Glomerular visceral epithelial cell (primary cell): ENCODE measurements around the gene CMIP.
"Not testable (repeated sequence)": the region's sequence is repeated elsewhere in the genome, so short reads cannot be mapped to it uniquely, and the experiment has no call there.

ENCODE experiments used
- DNase-seq: peaks from one replicate; pipeline ENCODE4 v3.0.0-alpha.2; 2016; ENCODE audit errors: extremely low spot score

Gene CMIP

DNA sequence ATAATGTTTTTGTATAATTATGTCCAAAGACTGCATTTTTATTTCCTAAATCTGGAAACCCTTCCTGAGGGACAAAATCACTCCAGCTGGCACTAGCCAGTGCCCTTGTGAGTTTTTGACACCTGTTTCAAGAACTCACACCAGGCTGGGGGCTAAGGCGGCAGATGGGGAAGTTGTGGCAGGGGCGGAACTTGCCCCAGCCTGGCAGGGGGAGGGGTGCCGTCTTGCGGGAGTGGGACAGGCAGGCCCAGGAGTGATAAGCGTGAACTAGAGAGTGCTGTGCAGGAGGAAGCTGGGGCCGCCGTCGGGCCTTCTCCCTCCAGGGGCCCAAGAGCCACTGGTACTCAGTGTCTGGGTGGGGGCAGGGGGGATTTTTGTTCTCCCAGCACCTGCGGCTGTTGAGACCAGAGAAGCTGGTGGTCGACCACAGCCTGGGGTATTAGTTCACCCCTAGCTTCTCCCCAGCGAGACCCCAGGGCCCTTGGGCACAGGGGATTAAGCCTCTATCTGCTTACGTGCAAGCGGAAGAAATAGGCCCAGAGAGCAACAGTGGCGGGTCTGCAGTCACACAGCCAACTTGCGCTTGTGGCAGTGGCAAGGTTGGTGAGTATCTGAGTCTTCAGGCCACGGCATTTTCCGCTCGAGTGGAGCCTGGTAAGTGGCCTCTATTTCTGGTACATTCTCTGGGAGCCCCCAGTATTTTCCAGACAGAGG is 294.3 kb downstream of the CMIP start:
- DNase-seq: no peak

DNA sequence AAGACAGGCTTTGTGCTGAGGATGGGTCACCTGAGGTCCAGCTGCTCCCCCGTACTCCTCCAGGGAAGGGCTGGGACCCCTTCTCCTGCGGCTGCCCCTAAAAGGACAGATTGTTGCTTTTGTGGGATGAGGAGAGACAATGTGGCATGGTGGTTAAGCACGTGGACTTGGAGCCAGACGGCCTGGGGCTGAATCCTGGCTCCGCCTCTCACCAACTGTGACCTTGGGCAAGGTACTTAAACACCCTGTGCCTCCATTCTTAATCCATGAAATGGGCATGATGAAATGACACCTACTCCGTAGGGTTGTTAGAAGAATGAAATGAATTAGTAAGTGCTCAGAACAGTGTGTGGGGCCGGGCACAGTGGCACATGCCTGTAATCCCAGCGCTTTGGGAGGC is 294.9 kb downstream of the CMIP start:
- DNase-seq: no peak

DNA sequence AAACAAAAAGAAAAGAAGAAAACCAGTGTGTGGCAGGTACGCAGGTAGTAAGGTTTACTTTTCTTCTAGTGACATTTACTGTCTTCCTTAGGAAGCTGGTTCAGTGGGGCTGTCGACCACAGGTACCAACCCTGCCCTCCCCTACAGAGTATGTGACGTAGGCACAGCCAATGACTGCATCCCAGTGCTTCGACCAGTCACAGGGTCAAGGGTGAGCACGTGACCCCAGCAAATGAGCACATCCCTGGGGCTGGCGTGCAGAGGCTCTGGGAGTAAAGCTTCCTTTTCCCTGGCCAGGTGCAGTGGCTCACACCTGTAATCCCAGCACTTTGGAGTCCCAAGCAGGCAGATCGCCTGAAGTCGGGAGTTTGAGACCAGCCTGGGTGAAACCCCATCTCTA is 295.6 kb downstream of the CMIP start:
- DNase-seq: no peak

DNA sequence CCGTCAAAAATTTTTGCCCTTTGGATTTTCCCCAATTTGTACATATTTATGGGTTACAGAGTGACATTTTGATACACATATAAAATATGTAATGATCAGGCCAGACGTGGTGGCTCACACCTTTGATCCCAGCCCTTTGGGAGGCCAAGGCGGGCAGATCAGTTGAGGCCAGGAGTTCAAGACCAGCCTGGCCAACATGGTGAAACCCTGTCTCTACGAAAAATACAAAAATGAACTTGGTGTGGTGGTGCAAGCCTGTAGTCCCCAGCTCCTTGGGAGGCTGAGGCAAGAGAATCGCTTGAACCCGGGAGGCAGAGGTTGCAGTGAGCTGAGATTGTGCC is 296.8 kb downstream of the CMIP start:
- DNase-seq: not testable (repeated sequence)

DNA sequence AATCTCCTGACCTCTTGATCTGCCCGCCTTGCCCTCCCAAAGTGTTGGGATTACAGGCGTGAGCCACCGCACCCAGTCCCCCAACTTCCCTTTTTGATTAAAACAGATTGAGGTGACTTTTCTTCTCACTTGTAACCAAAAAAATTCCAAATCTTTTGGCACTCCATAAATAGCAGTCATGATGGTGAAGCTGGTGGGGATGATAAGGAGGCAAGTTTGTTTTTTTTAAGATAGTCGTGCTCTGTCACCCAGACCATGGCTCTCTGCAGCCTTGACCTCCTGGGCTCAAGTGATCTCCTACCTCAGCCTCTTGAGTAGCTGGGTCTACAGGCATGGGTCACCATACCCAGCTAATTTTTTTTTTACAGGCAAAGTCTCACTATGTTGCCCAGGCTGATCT is 299.8 kb downstream of the CMIP start:
- DNase-seq: no peak

DNA sequence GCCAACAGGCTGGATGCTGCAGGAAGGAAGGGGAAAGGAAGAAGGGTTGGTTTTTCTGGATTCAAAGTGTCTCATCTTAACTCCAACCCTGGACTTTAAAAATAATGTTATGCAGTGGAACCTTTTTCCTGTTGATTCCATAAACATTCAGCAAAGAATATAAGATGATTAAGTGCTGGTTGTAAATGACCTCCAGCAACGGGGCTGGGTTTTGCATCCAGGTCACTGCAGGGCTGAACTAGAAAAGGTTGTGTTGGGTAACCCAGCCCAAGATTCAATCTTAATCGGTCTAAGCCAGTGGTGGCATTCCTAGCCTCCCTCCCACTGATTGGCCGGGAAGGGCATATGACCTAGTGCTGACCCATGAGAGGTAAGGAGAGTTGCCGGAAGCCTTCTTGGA is 300.3 kb downstream of the CMIP start:
- DNase-seq: no peak

DNA sequence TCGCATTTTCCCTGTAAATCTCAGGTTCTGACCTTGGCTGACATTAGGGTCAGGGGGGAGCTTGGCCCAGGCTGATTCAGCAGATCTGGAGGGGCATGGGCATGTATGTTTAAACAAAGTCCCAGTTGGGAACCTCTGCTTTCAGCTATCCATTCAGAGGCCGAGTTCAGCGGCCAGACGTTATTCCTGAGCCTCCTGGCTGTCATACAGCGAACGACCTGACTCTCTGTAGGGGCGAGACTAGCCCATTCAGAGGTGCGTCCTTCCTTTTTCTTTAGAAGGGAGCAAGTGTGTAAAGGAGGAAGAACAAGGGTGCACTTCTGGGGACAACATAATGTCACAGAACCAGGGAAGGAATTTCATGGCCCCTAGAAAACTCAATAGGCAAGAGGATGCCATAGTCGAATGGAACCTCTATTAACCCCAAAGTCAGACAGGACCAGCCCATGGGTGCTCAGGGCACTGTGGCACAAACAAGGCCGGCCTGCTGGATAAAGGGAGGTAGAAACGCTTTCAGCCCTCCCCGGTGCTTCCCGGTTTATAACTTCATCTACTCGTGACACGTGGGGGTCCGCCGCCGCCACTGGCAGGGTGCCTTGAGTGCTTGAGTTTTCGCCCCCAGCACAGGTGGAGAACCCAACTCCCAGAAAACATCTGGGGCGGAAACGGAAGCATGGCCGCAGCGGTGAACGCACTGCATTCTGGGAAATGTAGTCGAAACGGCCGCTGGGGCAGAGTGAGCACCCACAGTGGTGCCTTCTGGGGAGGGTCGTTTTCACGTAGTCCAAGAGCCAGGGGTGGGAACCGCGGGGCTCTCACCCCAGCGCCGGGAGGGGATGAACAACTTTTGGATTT is 301.3 kb downstream of the CMIP start:
- peak; percentile 53 for DNase-seq

DNA sequence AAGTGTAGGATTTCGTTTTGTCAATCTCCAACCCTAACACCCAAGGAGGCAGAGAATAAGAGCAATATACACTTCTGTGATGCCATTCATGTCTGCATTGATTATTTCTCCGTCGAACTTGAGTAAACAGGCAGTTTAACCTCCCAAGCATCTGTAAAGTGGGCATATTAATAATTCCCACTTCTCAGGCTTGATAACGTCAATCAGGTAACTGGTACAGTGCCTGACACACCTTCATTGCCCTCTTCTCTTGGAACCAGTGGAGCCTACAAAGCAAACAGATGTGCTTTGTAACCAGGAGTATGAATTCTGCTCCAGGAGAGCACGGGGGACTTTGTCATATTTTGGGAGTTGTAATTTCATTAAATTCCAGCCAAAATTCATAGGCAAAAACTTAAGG is 302.0 kb downstream of the CMIP start:
- DNase-seq: no peak

DNA sequence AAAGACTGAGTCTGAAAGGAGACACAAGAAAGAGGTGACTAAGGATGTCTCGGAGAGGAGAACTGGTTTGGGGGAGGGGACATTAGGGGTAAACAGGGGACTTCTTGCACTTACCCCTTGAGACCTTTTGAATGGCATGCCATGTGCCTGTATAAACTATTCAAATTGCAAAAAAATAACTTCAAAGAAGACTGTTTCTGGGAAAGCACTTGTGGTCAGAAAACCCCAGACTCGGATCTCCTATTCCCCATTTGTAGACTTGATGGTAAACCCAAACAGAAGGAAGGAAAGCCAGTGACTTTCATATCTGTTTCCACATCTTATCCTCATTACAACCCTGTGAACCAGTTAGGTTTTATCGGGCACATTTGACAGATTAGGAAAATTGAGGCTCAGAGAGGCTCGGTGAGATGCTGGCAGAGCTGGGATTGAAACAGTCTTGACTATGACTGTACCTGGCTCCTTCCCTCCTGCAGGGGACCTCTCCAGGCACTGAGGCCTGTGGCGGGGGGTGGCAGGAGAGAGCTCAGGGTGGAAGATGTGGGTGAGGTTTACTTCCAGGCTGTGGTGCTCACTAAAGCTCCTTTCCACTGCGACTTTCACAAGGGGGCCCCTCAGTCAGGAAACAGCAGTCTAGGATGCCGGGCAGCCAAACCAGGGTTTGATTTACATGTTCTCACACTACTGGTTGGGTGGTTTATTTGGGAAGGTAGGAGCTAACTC is 304.0 kb downstream of the CMIP start:
- no peak for DNase-seq

DNA sequence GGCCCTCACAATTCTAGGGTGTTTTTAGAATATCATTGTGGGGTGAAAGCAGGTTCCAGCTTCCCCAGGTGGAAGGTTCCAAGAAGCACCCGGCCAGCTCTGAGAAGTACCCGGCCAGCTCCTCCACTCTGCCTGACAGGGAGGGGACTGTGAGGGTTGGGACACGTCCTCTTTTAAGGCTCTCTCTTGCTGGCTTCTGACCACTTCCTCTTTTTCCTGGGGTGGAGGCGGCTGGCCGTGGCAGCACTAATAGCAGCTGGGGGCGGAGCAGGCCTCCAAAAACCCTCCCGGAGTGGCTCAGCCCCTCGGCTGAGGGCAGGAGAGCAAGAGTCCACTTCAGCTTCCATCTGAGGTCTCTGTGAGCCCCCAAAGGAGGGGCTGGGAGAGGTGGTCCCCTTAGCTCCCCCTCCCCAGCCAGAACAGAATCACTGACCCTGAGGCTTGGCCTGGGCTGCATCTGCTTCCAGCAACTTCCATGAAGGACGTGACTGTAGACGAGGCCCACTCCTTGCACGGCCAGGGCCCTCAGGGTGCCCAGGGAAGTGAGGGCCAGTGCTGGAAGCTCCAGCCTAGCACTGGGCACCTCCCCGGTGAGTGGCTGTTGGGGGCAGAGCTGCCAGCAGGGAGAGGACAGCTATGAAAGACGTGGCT is 307.7 kb downstream of the CMIP start:
- DNase-seq: peak; percentile 31

DNA sequence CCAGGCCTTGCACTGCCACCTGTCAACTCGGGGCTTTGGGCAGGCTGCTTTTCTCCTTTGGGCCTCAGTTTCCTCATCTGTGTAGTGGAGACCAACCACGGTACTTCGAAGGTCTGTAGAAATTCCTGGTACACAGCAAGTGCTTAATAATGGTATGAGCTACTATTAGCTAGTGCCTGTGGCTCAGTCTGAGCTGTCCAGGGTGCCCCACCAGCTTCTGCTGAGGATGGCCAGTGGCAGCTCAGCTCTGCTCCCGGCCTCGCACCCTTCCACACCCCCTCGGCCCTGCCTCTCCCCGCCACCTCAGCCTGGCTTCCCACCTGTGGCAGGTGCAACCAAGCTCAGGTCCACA is 308.2 kb downstream of the CMIP start:
- no peak for DNase-seq

DNA sequence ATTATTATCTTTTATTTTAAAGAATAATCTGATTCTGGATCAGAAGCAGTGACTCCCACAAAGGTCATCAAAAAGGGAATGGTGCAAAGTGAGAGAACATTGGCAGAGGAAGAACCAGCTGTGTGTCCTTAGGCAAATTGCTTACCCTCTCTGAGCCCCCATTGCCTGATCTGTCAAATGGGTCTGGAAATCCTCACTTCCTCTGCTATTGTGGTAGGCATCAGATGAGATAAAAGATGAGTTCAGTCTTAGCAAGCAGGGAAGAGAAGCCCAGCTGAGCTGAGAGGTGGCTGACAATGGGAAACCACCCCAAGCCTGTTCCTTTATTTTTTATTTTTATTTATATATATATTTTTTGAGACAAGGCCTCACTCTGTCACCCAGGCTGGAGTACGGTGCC is 310.2 kb downstream of the CMIP start:
- no peak for DNase-seq

DNA sequence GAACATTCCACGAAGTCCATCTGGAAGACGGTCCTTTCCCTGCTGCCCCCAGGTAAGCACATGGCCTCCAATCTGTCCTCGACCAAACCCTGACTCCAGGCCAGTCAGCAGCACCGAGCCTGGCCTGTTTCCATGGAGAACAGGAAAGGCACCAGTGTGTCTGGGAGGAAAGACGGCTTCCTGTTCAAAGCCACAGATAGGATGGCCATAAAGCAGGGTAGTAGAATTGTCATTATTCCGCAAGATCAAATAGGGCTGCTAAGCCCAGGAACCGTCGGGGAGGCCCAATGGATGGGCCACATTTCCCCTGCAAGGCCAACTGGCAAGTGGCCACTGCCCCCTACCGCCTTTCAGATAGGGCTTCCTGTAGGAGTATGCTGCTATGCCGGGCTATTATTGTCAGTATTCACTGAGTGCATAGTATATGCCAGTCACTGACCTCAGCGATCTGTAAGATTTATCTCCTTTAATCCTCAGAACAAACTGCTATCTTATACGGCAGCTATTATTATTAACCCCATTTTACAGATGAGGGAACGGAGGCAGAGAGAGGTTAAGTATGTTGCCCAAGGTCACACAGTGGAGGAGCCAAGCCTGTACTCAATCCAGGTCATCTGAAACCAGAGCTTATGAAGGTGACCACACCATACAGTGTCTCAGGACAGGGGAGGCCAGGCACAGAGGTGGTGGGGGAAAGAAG is 311.5 kb downstream of the CMIP start:
- DNase-seq: no peak

DNA sequence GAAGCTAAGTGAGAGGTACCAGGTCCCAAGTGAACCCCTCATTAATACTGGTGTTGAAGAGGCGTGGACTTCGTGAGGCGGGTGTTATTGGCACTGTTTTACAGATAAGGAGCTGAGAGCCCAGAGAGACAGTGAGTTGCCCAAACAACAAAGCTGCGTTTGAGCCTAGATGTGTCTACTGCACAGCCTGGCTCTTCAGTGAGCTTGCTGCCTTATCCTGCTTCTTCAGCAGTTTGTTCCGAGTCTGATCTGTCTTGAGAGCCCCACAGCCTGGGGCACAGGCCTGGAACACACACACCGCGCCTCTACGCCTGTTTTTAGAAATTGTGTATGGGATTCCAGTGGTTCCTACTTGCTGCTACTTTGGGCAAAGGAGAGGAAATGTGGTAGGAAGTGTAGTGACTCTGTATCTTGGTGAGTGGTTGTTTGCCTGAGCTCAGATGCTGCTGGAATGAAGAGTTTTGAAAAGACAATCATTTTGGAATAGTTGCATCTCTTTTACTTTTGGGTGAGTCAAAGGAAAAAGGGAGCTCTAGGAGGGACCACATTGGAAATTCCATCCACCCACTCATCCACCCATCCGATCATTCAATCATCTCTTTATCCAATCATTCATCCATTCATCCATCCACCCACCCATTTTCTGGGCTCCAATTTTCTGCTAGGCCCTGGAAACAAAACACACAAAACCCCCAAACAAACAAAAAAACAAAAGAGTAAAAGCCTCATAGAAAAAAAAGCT is 312.2 kb downstream of the CMIP start:
- no peak for DNase-seq

DNA sequence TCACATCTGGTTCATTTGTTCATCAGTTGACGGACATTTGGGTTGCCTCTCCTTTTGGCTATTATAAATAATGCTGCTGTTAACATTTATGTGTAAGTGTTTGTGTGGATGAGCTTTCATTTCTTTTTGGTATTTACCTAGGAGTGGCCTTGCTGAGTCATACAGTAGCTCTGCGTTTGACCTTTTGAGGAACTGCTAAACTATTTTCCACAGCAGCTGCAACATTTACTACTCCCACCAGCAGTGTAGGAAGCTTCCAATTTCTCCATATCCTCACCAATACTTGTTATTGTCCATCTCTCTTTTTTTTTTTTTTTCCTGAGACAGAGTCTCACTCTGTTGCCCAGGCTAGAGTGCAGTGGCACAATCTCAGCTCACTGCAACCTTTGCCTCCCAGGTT is 313.8 kb downstream of the CMIP start:
- DNase-seq: no peak
